Right atrium auricular region (tissue), 2 donors: ENCODE data around the gene TMEM129. TPM values are rescaled to one million over a fixed set of nuclear protein-coding genes. Genes with fewer than 3 reads are reported as not detected.
"Not testable (repeated sequence)": the region's sequence is repeated elsewhere in the genome, so short reads cannot be mapped to it uniquely, and the experiment has no call there.

Experiments used
- DNase-seq: peaks from one replicate; pipeline ENCODE4 v3.0.0-alpha.2; 2019; ENCODE audit warnings: low spot score
- H3K27ac ChIP-seq, 2 donors: fragments of 200-600 bp; sonication (generic); 1 replicate in 1 of 2; 2 replicates in 1 of 2; pipeline ENCODE4 v1.5.1; 2016 to 2019
- H3K27me3 ChIP-seq, 2 donors: fragments of 200-600 bp; sonication (generic); one replicate each; pipeline versions ENCODE4 v1.5.1 to v1.6.0; 2017 to 2019
- H3K36me3 ChIP-seq: fragments of 200-600 bp; sonication (generic); one replicate; pipeline ENCODE4 v1.5.1; 2016
- H3K4me1 ChIP-seq, 2 donors: fragments of 200-600 bp; sonication (generic); one replicate each; pipeline versions ENCODE4 v1.5.1 to v1.6.0; 2017 to 2019
- H3K4me3 ChIP-seq, 2 donors: fragments of 200-600 bp; sonication (generic); 1 replicate in 1 of 2; 2 replicates in 1 of 2; pipeline ENCODE4 v1.5.1; 2017 to 2019; ENCODE audit warnings: mild to moderate bottlenecking in 1 of 2, moderate library complexity in 1 of 2
- H3K9me3 ChIP-seq, 2 donors: fragments of 200-600 bp; sonication (generic); one replicate each; pipeline ENCODE4 v1.5.1; 2019
- total RNA-seq, 2 donors: library from RNA; depleted of rRNA; stranded (reverse); fragments of >200 nt; gene quantifications; one replicate each; pipeline ENCODE4 v1.1.0, GENCODE V29; 2016
- TF ChIP-seq, protein P1 (sequence below), 2 donors: fragments of 200-600 bp; sonication (generic); IDR thresholded peaks; one replicate each; pipeline ENCODE4 v1.5.1; 2019; ENCODE audit warnings: antibody characterized with exemption in 2 of 2

Gene TMEM129
- total RNA-seq, 2 donors from 2014 or later: 59.0 to 75.4 TPM

DNA sequence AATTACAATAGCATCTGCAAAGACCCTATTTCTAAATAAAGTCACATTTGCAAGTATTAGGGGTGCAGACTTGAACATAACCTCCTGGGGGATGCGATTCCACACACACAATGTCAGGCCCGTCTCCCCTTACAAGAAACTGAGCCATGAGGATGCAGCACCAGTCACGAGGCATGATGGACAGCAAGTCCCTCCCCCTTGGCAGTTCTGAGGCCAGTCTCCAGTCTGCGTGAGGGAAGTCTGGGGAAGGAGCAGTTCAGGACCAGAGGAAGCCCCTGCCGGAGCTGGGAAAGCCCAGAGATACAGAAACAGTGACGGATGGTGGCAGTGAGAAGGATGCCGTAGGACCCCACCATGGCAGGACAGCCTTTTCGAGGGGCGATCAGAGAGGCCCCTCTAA, 46.4 kb downstream of the TMEM129 start:
- Histone ChIP-seq H3K27ac (no peak overlapping the region), H3K27me3 (no peaks in the 10 kb centered on the region), H3K9me3 (no peaks in the 10 kb centered on the region), H3K4me3 (no peak overlapping the region), H3K36me3 (no peaks in the 10 kb centered on the region), H3K4me1 (no peaks in the 10 kb centered on the region)
- TF ChIP-seq, protein P1, sequence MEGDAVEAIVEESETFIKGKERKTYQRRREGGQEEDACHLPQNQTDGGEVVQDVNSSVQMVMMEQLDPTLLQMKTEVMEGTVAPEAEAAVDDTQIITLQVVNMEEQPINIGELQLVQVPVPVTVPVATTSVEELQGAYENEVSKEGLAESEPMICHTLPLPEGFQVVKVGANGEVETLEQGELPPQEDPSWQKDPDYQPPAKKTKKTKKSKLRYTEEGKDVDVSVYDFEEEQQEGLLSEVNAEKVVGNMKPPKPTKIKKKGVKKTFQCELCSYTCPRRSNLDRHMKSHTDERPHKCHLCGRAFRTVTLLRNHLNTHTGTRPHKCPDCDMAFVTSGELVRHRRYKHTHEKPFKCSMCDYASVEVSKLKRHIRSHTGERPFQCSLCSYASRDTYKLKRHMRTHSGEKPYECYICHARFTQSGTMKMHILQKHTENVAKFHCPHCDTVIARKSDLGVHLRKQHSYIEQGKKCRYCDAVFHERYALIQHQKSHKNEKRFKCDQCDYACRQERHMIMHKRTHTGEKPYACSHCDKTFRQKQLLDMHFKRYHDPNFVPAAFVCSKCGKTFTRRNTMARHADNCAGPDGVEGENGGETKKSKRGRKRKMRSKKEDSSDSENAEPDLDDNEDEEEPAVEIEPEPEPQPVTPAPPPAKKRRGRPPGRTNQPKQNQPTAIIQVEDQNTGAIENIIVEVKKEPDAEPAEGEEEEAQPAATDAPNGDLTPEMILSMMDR (IDR thresholded peaks at IDR 0.05): no peak
- DNase-seq: no peak

DNA sequence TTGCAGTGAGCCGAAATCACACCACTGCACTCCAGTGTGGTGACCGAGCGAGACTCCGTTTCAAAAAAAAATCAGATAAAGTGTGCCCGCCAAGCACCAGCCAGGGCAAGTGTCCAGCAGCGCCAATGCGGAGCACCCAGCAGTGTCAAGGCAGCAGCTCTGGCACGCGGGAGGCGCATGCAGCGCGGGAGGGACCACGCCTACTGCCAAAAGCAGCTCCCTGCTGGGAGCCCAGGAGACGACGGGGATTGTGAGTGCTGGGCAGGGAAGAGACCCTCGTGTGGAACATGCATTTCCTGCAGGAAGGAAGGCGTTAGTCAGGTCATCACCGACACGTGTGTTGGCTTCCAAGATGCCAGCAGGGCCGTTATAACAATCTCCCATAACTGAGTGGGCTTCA, 47.5 kb downstream of the TMEM129 start:
- Histone ChIP-seq H3K4me1 (peaks cover 0 to 2% of the 10 kb centered on the region in 2 donors), H3K27me3 (no peaks in the 10 kb centered on the region)
- DNase-seq: no peak

DNA sequence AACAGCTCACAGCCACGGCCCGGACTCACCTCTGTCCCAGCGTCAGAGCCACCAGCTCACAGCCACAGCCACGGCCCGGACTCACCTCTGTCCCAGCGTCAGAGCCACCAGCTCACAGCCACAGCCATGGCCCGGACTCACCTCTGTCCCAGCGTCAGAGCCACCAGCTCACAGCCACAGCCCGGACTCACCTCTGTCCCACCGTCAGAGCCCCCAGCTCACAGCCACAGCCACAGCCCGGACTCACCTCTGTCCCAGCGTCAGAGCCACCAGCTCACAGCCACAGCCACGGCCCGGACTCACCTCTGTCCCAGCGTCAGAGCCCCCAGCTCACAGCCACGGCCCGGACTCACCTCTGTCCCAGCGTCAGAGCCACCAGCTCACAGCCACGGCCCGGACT, 50.1 kb downstream of the TMEM129 start:
- not testable (repeated sequence) for H3K27me3 ChIP-seq, H3K4me3 ChIP-seq, H3K9me3 ChIP-seq, DNase-seq, H3K27ac ChIP-seq, H3K4me1 ChIP-seq, H3K36me3 ChIP-seq

More for the DNA sequence above, 47.5 kb downstream of the TMEM129 start:
- H3K36me3 ChIP-seq: no peaks in the 10 kb centered on the region
- H3K4me3 ChIP-seq: no peak overlapping the region
- H3K9me3 ChIP-seq: no peaks in the 10 kb centered on the region
- no peak overlapping the region for H3K27ac ChIP-seq
- TF ChIP-seq, protein P1 (IDR thresholded peaks at IDR 0.05): no peak

DNA sequence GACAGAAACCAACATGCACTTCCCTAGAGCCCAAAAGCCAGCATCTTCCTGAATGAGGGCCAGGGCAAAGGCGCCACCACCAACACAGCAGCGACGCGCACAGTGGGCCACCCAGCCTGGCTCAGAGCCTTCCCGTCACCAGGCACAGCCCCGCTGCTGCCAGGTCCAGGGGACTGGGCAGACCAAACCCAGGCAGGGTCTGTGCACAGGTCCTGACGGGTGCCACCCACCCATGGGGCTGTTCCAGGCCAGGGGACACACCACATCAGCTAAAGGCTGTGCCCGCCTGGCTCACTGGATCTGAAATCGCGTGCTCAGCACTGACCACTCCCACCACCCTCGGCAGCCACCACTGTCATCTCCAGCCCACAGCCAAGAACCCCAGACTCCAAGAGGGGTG, 50.8 kb downstream of the TMEM129 start:
- no peaks in the 10 kb centered on the region for H3K36me3 ChIP-seq
- no peak overlapping the region for H3K27ac ChIP-seq
- no peaks in the 10 kb centered on the region for H3K27me3 ChIP-seq
- peaks cover 0 to 9% of the 10 kb centered on the region in 2 donors for H3K4me1 ChIP-seq
- TF ChIP-seq, protein P1 (IDR thresholded peaks at IDR 0.05): no peak
- DNase-seq: no peak
- H3K4me3 ChIP-seq: no peak overlapping the region
- H3K9me3 ChIP-seq: no peaks in the 10 kb centered on the region

DNA sequence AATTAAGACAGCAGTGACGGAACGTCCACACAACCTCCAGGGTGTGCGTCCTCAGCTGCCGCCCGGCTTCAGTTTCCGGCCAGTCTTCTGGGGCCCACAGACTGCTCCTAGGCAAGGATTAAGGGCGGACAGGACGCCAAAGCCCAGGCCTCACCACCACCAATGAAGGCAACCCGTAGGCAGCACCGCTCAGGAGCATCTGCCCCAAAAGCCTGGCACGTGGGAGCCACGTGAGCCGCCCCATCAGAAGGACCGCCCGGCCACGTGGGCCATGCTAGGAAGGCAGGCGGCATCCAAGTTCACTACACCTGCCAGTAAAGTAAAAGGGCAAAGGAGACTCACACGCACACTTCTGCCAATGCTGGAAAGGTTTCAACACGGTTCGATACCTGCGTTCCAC, 51.3 kb downstream of the TMEM129 start:
- Histone ChIP-seq H3K27me3 (no peaks in the 10 kb centered on the region), H3K36me3 (no peaks in the 10 kb centered on the region), H3K9me3 (no peaks in the 10 kb centered on the region), H3K4me3 (no peak overlapping the region), H3K27ac (no peak overlapping the region), H3K4me1 (peaks cover 0 to 9% of the 10 kb centered on the region in 2 donors)
- TF ChIP-seq, protein P1 (IDR thresholded peaks at IDR 0.05): no peak
- DNase-seq: no peak

DNA sequence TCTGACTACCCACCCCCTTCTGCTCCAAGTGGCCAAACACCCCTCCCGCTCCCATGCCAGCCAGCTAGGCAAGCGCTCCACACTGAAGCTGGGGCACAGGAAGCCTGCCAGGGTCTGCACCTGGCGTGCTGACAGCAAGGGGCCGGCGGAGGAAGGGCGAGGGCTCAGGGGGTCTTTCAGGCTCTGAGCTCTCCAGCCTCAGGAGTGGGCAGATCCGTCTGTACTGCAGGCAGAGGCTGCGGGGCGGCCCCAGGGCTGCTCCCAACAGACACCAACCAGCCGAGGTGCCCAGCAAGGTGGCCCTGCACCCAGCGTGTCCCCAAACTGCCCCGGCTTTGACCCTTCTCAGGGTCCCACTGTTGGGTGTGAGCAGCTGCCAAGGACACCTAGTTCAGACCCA, 51.9 kb downstream of the TMEM129 start:
- no peak for DNase-seq
- TF ChIP-seq, protein P1 (IDR thresholded peaks at IDR 0.05): no peak
- Histone ChIP-seq H3K4me1 (peaks cover 0 to 9% of the 10 kb centered on the region in 2 donors), H3K27me3 (no peaks in the 10 kb centered on the region), H3K9me3 (no peaks in the 10 kb centered on the region), H3K27ac (peak overlapping the region in 1 of 2 donors; percentile 62), H3K4me3 (no peak overlapping the region), H3K36me3 (no peaks in the 10 kb centered on the region)
